HG03025 (cell line): ENCODE results near the gene POSTN.
"Not testable (repeated sequence)": the region's sequence is repeated elsewhere in the genome, so short reads cannot be mapped to it uniquely, and the experiment has no call there.

Experiments used
- ATAC-seq: cut with Tn5 transposase; IDR thresholded peaks from one replicate; pipeline ENCODE4 v1.9.1; 2021; ENCODE audit warnings: mild to moderate bottlenecking, moderate library complexity; ENCODE audit not compliant: unreplicated experiment, low FRiP score

POSTN gene

GRCh38 chr13:37597477-37598025, 1.0 kb downstream of the POSTN start:
- ATAC-seq, result no peak

- no peak for ATAC-seq
These were observed 1.8 kb downstream of the POSTN start for GRCh38 chr13:37596805-37597204.

- no peak for ATAC-seq
These were observed 3.4 kb downstream of the POSTN start for GRCh38 chr13:37595162-37595561.

GRCh38 chr13:37594550-37594949, 4.0 kb downstream of the POSTN start:
- no peak for ATAC-seq

- ATAC-seq, result not testable (repeated sequence)
These were observed 9.2 kb downstream of the POSTN start for GRCh38 chr13:37589381-37589780.

- ATAC-seq, result no peak
These were observed 11.3 kb downstream of the POSTN start for GRCh38 chr13:37587236-37587635.

- no peak for ATAC-seq
These were observed 12.4 kb downstream of the POSTN start for GRCh38 chr13:37586164-37586563.

- ATAC-seq, result no peak
These were observed 13.0 kb downstream of the POSTN start for GRCh38 chr13:37585541-37585940.

- no peak for ATAC-seq
These were observed 22.0 kb downstream of the POSTN start for GRCh38 chr13:37576601-37577000.

GRCh38 chr13:37565425-37565824, 33.1 kb downstream of the POSTN start:
- ATAC-seq, result no peak

GRCh38 chr13:37561031-37561430, 37.5 kb downstream of the POSTN start:
- no peak for ATAC-seq

GRCh38 chr13:37560526-37560925, 38.0 kb downstream of the POSTN start:
- ATAC-seq, result no peak

- ATAC-seq, result not testable (repeated sequence)
These were observed 39.8 kb downstream of the POSTN start for GRCh38 chr13:37558766-37559165.

GRCh38 chr13:37546087-37546486, 52.5 kb downstream of the POSTN start:
- ATAC-seq, result no peak

GRCh38 chr13:37544995-37545394, 53.6 kb downstream of the POSTN start:
- no peak for ATAC-seq

- no peak for ATAC-seq
These were observed 58.5 kb downstream of the POSTN start for GRCh38 chr13:37539976-37540605.

GRCh38 chr13:37539170-37539569, 59.4 kb downstream of the POSTN start:
- ATAC-seq, result no peak

- ATAC-seq, result no peak
These were observed 63.1 kb downstream of the POSTN start for GRCh38 chr13:37535501-37535900.

- no peak for ATAC-seq
These were observed 63.9 kb downstream of the POSTN start for GRCh38 chr13:37534676-37535075.

- no peak for ATAC-seq
These were observed 64.4 kb downstream of the POSTN start for GRCh38 chr13:37534181-37534580.

- no peak for ATAC-seq
These were observed 67.5 kb downstream of the POSTN start for GRCh38 chr13:37531049-37531448.

GRCh38 chr13:37529751-37530385, 68.7 kb downstream of the POSTN start:
- ATAC-seq, result no peak
